ENCODE data around the gene CLSTN3. TPM values are rescaled to one million over a fixed set of nuclear protein-coding genes. Genes with fewer than 3 reads are reported as not detected.
"Not testable (repeated sequence)": the region's sequence is repeated elsewhere in the genome, so short reads cannot be mapped to it uniquely, and the experiment has no call there.

The CLSTN3 gene
- total RNA-seq, 1 donor = 13.6 TPM

DNA sequence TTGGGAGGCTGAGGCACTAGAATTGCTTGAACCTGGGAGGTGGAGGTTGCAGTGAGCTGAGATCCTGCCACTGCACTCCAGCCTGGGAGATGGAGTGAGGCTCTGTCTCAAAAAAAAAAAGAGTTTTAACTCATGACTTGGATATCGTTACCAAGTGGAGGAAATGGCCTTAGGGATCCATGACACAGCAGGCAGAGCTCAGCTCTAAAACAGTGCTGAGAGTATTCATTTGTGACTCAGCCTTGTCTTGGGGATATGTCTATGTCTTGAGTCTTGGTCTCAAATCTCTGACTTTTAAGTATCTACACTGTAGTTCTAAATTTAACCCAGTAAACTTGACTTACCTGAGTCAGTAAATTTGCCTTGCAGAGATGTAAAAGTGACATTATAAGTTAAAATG lies 50.5 kb downstream of the CLSTN3 start:
- no peak overlapping the region for H3K4me3 ChIP-seq (ENCODE audit: low read depth, low read length)
- no peak for DNase-seq (ENCODE audit: low read depth)
- TF ChIP-seq, protein P1, sequence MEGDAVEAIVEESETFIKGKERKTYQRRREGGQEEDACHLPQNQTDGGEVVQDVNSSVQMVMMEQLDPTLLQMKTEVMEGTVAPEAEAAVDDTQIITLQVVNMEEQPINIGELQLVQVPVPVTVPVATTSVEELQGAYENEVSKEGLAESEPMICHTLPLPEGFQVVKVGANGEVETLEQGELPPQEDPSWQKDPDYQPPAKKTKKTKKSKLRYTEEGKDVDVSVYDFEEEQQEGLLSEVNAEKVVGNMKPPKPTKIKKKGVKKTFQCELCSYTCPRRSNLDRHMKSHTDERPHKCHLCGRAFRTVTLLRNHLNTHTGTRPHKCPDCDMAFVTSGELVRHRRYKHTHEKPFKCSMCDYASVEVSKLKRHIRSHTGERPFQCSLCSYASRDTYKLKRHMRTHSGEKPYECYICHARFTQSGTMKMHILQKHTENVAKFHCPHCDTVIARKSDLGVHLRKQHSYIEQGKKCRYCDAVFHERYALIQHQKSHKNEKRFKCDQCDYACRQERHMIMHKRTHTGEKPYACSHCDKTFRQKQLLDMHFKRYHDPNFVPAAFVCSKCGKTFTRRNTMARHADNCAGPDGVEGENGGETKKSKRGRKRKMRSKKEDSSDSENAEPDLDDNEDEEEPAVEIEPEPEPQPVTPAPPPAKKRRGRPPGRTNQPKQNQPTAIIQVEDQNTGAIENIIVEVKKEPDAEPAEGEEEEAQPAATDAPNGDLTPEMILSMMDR (IDR thresholded peaks at IDR 0.05; ENCODE audit: insufficient read depth, low read length) = no peak

DNA sequence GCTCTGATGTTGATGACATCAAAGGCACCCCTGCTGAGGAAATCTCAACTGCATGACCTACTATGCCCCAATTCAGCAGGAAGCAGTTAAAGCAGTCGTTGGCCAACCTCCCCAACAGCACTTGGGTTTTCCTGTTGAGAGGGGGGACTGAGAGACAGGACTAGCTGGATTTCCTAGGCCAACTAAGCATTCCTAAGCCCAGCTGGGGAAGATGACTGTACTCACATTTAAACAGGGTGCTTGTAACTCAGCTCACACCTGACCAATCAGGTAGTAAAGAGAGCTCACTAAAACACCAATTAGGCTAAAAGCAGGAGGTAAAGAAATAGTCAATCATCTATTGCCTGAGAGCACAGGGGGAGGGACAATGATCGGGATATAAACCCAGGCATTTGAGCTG lies 55.9 kb downstream of the CLSTN3 start:
- not testable (repeated sequence) for H3K4me3 ChIP-seq (ENCODE audit: low read depth, low read length); DNase-seq (ENCODE audit: low read depth)

- TF ChIP-seq, protein P1 (IDR thresholded peaks at IDR 0.05; ENCODE audit: insufficient read depth, low read length) = peak; percentile 76
- peak overlapping the region; percentile 93 for H3K4me3 ChIP-seq (ENCODE audit: low read depth, low read length)
- DNase-seq (ENCODE audit: low read depth) = peak; percentile 62
These were observed 58.6 kb downstream of the CLSTN3 start for GRCh38 chr12:7188562-7189397.

GRCh38 chr12:7189398-7190267 lies 59.5 kb downstream of the CLSTN3 start, which contains the start of gene PEX5:
Gene PEX5 (plus strand): TSS chr12:7189686. CDS start chr12:7190378, 692 bp downstream.
- peak within 1 kb of the TSS; percentile 93 for H3K4me3 ChIP-seq (ENCODE audit: low read depth, low read length)
- TF ChIP-seq, protein P1 (IDR thresholded peaks at IDR 0.05; ENCODE audit: insufficient read depth, low read length) = no peak
- DNase-seq (ENCODE audit: low read depth) = peak; percentile 92

DNA sequence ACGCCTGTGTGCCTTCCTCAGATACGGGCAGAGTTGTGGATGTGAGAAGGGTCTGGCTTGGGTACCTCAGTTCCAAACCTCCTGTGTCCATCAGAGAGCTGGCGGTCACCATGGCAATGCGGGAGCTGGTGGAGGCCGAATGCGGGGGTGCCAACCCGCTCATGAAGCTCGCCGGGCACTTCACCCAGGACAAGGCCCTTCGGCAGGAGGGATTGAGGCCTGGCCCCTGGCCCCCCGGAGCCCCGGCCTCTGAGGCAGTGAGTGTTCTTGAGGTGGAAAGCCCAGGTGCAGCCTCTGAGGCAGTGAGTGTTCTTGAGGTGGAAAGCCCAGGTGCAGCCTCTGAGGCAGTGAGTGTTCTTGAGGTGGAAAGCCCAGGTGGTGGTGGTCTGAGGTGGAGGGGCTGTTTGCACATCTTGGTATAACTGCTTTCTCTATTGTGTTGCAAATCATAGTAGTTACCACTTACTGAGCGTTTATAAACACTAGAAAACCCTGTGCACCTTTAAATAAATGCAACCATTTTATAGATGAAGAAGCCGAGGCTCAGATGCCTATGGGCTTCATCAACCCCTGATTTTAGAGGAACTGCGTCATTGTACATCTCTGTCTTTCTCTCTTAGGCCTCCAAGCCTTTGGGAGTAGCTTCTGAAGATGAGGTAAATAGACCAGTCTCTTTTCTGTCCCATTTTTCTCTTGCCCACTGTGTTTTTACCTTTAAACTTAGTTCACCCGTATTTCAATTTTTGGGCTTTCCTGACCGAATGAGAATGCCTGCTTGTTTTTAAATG lies 60.3 kb downstream of the CLSTN3 start:
- TF ChIP-seq, protein P1 (IDR thresholded peaks at IDR 0.05; ENCODE audit: insufficient read depth, low read length) = no peak
- peak overlapping the region; percentile 93 for H3K4me3 ChIP-seq (ENCODE audit: low read depth, low read length)
- peak; percentile 16 for DNase-seq (ENCODE audit: low read depth)

GRCh38 chr12:7193674-7194073 lies 63.5 kb downstream of the CLSTN3 start:
- no peak for DNase-seq (ENCODE audit: low read depth)
- no peak overlapping the region for H3K4me3 ChIP-seq (ENCODE audit: low read depth, low read length)
- TF ChIP-seq, protein P1 (IDR thresholded peaks at IDR 0.05; ENCODE audit: insufficient read depth, low read length) = no peak
